RCC 7860 (cell line): ENCODE measurements around the gene FRMD3.

Experiments
- DNase-seq: peaks from one replicate; pipeline ENCODE4 v3.0.0-alpha.2; 2015; ENCODE audit warnings: low spot score
- FAIRE-seq: peaks from 2 replicates; lab custom pipeline; 2012; peaks lifted over from hg19 to GRCh38; lab: Jason Lieb, UNC

FRMD3 gene

GRCh38 chr9:83294816-83295215, 243.4 kb downstream of the FRMD3 start:
- FAIRE-seq (no peak), DNase-seq (no peak)

GRCh38 chr9:83291196-83291595, 247.0 kb downstream of the FRMD3 start:
- FAIRE-seq = no peak
- DNase-seq = no peak

GRCh38 chr9:83290692-83291091, 247.5 kb downstream of the FRMD3 start:
- DNase-seq (no peak), FAIRE-seq (no peak)

GRCh38 chr9:83287021-83287420, 251.2 kb downstream of the FRMD3 start:
- DNase-seq = no peak
- FAIRE-seq = no peak

- DNase-seq (no peak), FAIRE-seq (no peak)
Measured at GRCh38 chr9:83285445-83286225, 252.6 kb downstream of the FRMD3 start.

GRCh38 chr9:83284746-83285145, 253.5 kb downstream of the FRMD3 start:
- FAIRE-seq = no peak
- DNase-seq = no peak

- no peak for FAIRE-seq
Measured at GRCh38 chr9:83283528-83283927, 254.7 kb downstream of the FRMD3 start.

GRCh38 chr9:83281306-83282255, 256.6 kb downstream of the FRMD3 start:
- FAIRE-seq (peak; percentile 98), DNase-seq (peak; percentile 92)

More at GRCh38 chr9:83283528-83283927, 254.7 kb downstream of the FRMD3 start:
- DNase-seq = no peak

- no peak for DNase-seq
- FAIRE-seq = no peak
Measured at GRCh38 chr9:83280790-83281189, 257.4 kb downstream of the FRMD3 start.

- DNase-seq = peak; percentile 60
Measured at GRCh38 chr9:83280268-83280667, 257.9 kb downstream of the FRMD3 start.

GRCh38 chr9:83274787-83275186, 263.4 kb downstream of the FRMD3 start:
- no peak for DNase-seq
- no peak for FAIRE-seq

More at GRCh38 chr9:83280268-83280667, 257.9 kb downstream of the FRMD3 start:
- FAIRE-seq = peak; percentile 68

GRCh38 chr9:83271665-83272071, 266.5 kb downstream of the FRMD3 start:
- FAIRE-seq (no peak), DNase-seq (no peak)

- DNase-seq = no peak
- FAIRE-seq = no peak
Measured at GRCh38 chr9:83270116-83270515, 268.1 kb downstream of the FRMD3 start.

GRCh38 chr9:83267741-83268140, 270.5 kb downstream of the FRMD3 start:
- no peak for FAIRE-seq
- DNase-seq = no peak

GRCh38 chr9:83266666-83267496, 271.3 kb downstream of the FRMD3 start:
- FAIRE-seq = no peak
- DNase-seq = peak; percentile 63

- DNase-seq (no peak), FAIRE-seq (no peak)
Measured at GRCh38 chr9:83266331-83266665, 271.9 kb downstream of the FRMD3 start.

- no peak for DNase-seq
- no peak for FAIRE-seq
Measured at GRCh38 chr9:83264315-83264714, 273.9 kb downstream of the FRMD3 start.

- FAIRE-seq (no peak), DNase-seq (no peak)
Measured at GRCh38 chr9:83259558-83259957, 278.6 kb downstream of the FRMD3 start.

GRCh38 chr9:83257937-83258891, 280.0 kb downstream of the FRMD3 start:
- DNase-seq (no peak), FAIRE-seq (no peak)

GRCh38 chr9:83247732-83248131, 290.5 kb downstream of the FRMD3 start:
- DNase-seq (no peak), FAIRE-seq (no peak)
